Esophagus squamous epithelium (tissue), 5 donors: Measurements from ENCODE around the gene COPS7A. TPM values are rescaled to one million over a fixed set of nuclear protein-coding genes. Genes with fewer than 3 reads are reported as not detected.
A peak's percentile ranks its signal among the peaks of the same experiment; 100 is the strongest.

Experiments used
- DNase-seq: peaks from one replicate; lab custom pipeline; 2025; lab: John Stamatoyannopoulos, UW
- H3K27ac ChIP-seq, 4 donors: fragments of 200-600 bp; sonication (generic); one replicate each; pipeline ENCODE4 v1.5.1; 2016 to 2019; ENCODE audit warnings: mild to moderate bottlenecking in 1 of 4
- H3K27me3 ChIP-seq, 4 donors: fragments of 200-600 bp; sonication (generic); 1 replicate in 3 of 4; 2 replicates in 1 of 4; pipeline versions ENCODE4 v1.5.1 to v1.6.0; 2017 to 2021; ENCODE audit warnings: antibody characterized with exemption in 1 of 4
- H3K36me3 ChIP-seq, 3 donors: fragments of 200-600 bp; sonication (generic); one replicate each; pipeline ENCODE4 v1.5.1; 2016 to 2019
- H3K4me1 ChIP-seq, 3 donors: fragments of 200-600 bp; sonication (generic); one replicate each; pipeline ENCODE4 v1.5.1; 2017 to 2019
- H3K4me3 ChIP-seq, 4 donors: fragments of 200-600 bp; sonication (generic); 1 replicate in 3 of 4; 2 replicates in 1 of 4; pipeline ENCODE4 v1.5.1; 2016 to 2019; ENCODE audit warnings: mild to moderate bottlenecking in 2 of 4, moderate library complexity in 1 of 4
- H3K9me3 ChIP-seq, 3 donors: fragments of 200-600 bp; sonication (generic); one replicate each; pipeline ENCODE4 v1.5.1; 2016 to 2019
- CTCF ChIP-seq, 6 experiments: fragments of 450-650 bp in 4 of 6; fragments of 200-600 bp in 2 of 6; sonication (generic) in 2 of 6; IDR thresholded peaks; one replicate each; pipeline ENCODE4 v1.5.1; 2016 to 2019; ENCODE audit warnings: antibody characterized with exemption in 6 of 6, mild to moderate bottlenecking in 4 of 6, moderate library complexity in 4 of 6
- POLR2A ChIP-seq, 4 donors: fragments of 450-650 bp; IDR thresholded peaks; one replicate each; pipeline ENCODE4 v1.6.1; 2017; ENCODE audit warnings: antibody characterized with exemption in 4 of 4, mild to moderate bottlenecking in 4 of 4, moderate library complexity in 3 of 4
- WGBS, 2 donors: methylation state at CpG; one replicate each; pipeline ENCODE4 v1.1.5; 2018; 5-methylcytosine and 5-hydroxymethylcytosine counted together
- intact Hi-C: fragments of 100-400 bp; cut with DNase I; formaldehyde crosslinking; loops from one replicate; pipeline ENCODE4 v1.15.0; 2022
- total RNA-seq, 4 donors: library from RNA; depleted of rRNA; stranded (reverse); fragments of >200 nt; gene quantifications; one replicate each; pipeline ENCODE4 v1.1.0, GENCODE V29; 2016
- donor health status: DM: yes; HTN: yes; CAD: no.

COPS7A gene
- 10 to 100 TPM; 39.6 to 57.5 (median 49.1) TPM for total RNA-seq

DNA sequence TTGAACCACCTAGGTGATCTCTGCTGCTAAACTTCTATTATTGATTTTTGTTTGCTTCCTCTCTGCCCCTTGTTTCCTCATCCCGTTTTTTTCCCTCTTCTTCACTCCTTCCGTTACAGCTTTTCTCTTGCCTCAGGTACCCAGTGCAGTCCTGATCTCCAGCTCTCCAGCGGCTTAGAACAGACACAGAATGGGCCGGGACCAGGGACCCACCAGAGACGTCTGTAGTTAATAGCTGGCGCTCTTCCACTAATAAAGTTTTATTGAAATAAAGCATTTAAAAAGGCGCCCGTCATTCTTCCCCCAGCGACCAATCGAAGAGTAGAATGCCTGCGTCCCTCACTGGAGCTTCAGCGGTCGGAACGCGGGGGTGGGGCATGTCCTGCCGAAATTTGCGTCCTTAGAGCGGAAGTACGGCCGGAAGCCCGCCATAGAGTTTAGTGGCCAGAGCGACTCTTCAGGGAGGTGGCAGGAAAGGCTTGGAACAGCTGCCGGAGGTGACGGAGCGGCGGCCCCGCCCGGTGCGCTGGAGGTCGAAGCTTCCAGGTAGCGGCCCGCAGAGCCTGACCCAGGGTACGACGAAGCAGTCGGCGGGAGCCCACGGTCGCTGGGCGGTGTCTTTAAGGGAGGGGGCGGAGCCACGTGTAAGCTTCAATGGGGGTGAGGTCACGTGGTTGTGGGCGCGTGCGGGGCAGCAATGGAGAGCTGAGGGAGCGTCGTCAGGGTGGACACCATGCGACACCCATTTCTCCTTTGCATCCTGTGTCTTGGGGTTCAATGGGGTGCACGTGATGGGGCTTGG is at the start of gene COPS7A:
Gene COPS7A, plus strand, starts transcription at position 440 of the 802 bp plus-strand sequence. CDS start 611 bp downstream, outside the sequence.
- WGBS, 2 donors, result 2 to 4% methylated on average over 7 to 9 of the region's 49 CpGs
- DNase-seq, result peak; percentile 94
- H3K27ac ChIP-seq, result peak within 1 kb of the TSS; percentile 82 to 96 (median 88)
- peak within 1 kb of the TSS; percentile 42 to 80 (median 59) for H3K4me3 ChIP-seq
- H3K9me3 ChIP-seq, result no peaks in the 10 kb centered on the region
- TF ChIP-seq POLR2A (IDR thresholded peaks at IDR 0.05) (peak in 3 of 4 donors; percentile 54 to 63 (median 55)), CTCF (IDR thresholded peaks at IDR 0.05) (no peak)
- H3K36me3 ChIP-seq, result peaks cover 0 to 22% (median 4%) of the 10 kb centered on the region in 3 donors
- intact Hi-C loops, result no loop called here
- H3K4me1 ChIP-seq, result peaks cover 0 to 21% (median 8%) of the 10 kb centered on the region in 3 donors
- H3K27me3 ChIP-seq, result no peaks in the 10 kb centered on the region

DNA sequence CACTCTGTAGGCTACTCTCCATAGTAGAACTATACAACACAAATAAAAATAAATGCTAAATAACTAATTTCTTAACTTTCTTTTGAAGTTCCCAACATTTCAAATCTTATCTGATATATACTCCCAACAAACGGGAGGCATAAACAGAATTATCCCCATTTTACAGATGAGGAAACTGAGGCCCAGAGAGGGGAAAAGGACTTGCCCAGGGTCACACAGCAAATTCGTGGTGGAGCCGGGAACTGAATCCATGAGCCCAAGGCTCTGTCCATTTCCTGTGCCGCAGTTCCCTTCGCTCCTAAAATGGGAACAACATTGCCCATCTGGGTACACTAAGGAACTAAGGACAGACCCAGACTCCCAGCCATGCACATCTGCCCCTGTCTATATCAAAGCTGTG is 46.9 kb upstream of the COPS7A start:
- intact Hi-C loops, result no loop called here
- H3K36me3 ChIP-seq, result peaks cover 46 to 99% (median 67%) of the 10 kb centered on the region in 3 donors
- H3K27ac ChIP-seq, result no peak overlapping the region
- peaks cover 0 to 4% (median 0%) of the 10 kb centered on the region in 3 donors for H3K4me1 ChIP-seq
- H3K27me3 ChIP-seq, result no peaks in the 10 kb centered on the region
- H3K9me3 ChIP-seq, result no peaks in the 10 kb centered on the region
- 93 to 100% methylated on average over 5 of the region's 5 CpGs for WGBS, 2 donors
- no peak overlapping the region for H3K4me3 ChIP-seq
- TF ChIP-seq CTCF (IDR thresholded peaks at IDR 0.05) (no peak), POLR2A (IDR thresholded peaks at IDR 0.05) (no peak)
- DNase-seq, result no peak

GRCh38 chr12:6684609-6685008 is 39.2 kb upstream of the COPS7A start:
- intact Hi-C loops, result no loop called here
- no peak overlapping the region for H3K4me3 ChIP-seq
- H3K9me3 ChIP-seq, result no peaks in the 10 kb centered on the region
- peaks cover 8 to 69% (median 14%) of the 10 kb centered on the region in 3 donors for H3K36me3 ChIP-seq
- TF ChIP-seq POLR2A (IDR thresholded peaks at IDR 0.05) (no peak), CTCF (IDR thresholded peaks at IDR 0.05) (peak in 4 of 6 experiments; percentile 27 to 45 (median 40))
- H3K27ac ChIP-seq, result no peak overlapping the region
- no peaks in the 10 kb centered on the region for H3K27me3 ChIP-seq
- WGBS, 2 donors, result 62 to 63% methylated on average over 6 of the region's 6 CpGs
- peaks cover 7 to 57% (median 19%) of the 10 kb centered on the region in 3 donors for H3K4me1 ChIP-seq
- DNase-seq, result no peak

DNA sequence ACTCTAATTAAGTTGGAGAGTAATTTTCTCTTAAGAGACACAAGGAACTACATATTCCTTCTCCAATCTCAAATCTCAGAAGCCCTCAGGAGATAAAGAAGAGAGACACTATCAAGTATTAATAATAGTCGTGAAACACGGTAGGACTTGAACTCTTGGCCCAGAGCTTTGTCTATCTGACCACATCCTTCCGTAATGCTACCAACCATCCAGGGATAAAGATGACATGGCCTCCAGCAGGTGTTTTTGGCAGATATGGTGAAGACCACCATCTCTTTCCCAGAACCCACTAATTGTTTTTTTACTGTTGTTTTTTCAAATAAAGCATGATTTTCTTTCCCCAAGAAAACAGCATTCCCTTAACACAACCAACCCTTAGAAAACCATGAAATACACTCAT is 38.0 kb upstream of the COPS7A start:
- no peaks in the 10 kb centered on the region for H3K27me3 ChIP-seq
- intact Hi-C loops, result no loop called here
- WGBS, 2 donors, result 76 to 79% methylated on average over 3 of the region's 3 CpGs
- peaks cover 8 to 57% (median 8%) of the 10 kb centered on the region in 3 donors for H3K36me3 ChIP-seq
- H3K4me1 ChIP-seq, result peaks cover 7 to 68% (median 25%) of the 10 kb centered on the region in 3 donors
- no peak overlapping the region for H3K4me3 ChIP-seq
- no peak for DNase-seq
- H3K9me3 ChIP-seq, result no peaks in the 10 kb centered on the region
- TF ChIP-seq POLR2A (IDR thresholded peaks at IDR 0.05), result no peak
- no peak for TF ChIP-seq CTCF (IDR thresholded peaks at IDR 0.05)
- no peak overlapping the region for H3K27ac ChIP-seq

DNA sequence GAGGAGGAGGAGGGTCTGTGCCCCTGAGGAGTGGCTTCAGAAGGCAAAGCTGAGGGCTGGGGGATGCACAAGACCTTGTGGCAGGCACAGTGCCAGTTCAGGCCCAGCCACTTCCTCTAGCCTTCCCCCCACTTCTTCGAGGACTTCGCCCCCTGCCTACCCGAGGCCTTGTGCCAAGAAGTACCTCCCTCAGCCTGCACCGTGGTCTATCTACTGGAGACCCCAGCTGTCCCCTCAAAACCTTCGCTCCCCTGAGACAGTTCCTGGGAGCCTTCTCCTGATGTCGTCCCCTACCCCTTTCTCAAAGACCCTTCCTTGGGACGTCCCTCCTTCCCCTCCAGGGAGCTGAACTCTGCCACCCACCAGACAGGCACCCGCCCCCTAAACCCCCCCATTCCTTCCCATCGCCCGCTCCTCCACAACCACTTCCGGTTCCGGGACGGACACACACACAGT is 35.3 kb upstream of the COPS7A start:
- peak overlapping the region; percentile 84 to 93 (median 86) for H3K4me3 ChIP-seq
- peak overlapping the region; percentile 94 to 99 (median 98) for H3K27ac ChIP-seq
- H3K9me3 ChIP-seq, result no peaks in the 10 kb centered on the region
- H3K36me3 ChIP-seq, result peaks cover 0 to 30% (median 2%) of the 10 kb centered on the region in 3 donors
- 0 to 5% methylated on average over 3 to 6 of the region's 13 CpGs for WGBS, 2 donors
- DNase-seq, result peak; percentile 54
- TF ChIP-seq CTCF (IDR thresholded peaks at IDR 0.05) (no peak), POLR2A (IDR thresholded peaks at IDR 0.05) (no peak)
- H3K4me1 ChIP-seq, result peaks cover 7 to 67% (median 25%) of the 10 kb centered on the region in 3 donors
- no peaks in the 10 kb centered on the region for H3K27me3 ChIP-seq
- intact Hi-C loops, result no loop called here
